Aorta (tissue), 5 donors: ENCODE data around the gene MAPK4. TPM values are rescaled to one million over a fixed set of nuclear protein-coding genes. Genes with fewer than 3 reads are reported as not detected.
A peak's percentile ranks its signal among the peaks of the same experiment; 100 is the strongest.

ENCODE experiments used
- ATAC-seq: fragments of 200-7000 bp; cut with Tn5 transposase; one replicate; pipeline ENCODE4 v1.9.1; 2022; ENCODE audit warnings: moderate library complexity; ENCODE audit not compliant: low FRiP score
- DNase-seq, 2 donors: peaks; one replicate each; pipeline ENCODE4 v3.0.0-alpha.2; 2020
- H3K27ac ChIP-seq, 2 donors: one replicate each; pipeline ENCODE4 v1.5.1; 2013; ENCODE audit warnings: low read length in 2 of 2, mild to moderate bottlenecking in 2 of 2, moderate library complexity in 2 of 2, control low read depth in 1 of 2, inconsistent platforms in 1 of 2, low read depth in 1 of 2
- H3K27me3 ChIP-seq, 2 donors: one replicate each; pipeline ENCODE4 v1.6.1; 2013; ENCODE audit warnings: control low read depth in 1 of 2, low read length in 1 of 2, mild to moderate bottlenecking in 1 of 2, moderate library complexity in 1 of 2; ENCODE audit not compliant: insufficient read depth in 2 of 2, control insufficient read depth in 1 of 2
- H3K36me3 ChIP-seq, 2 donors: one replicate each; pipeline ENCODE4 v1.6.1; 2013; ENCODE audit warnings: control low read depth in 1 of 2, low read length in 1 of 2, mild to moderate bottlenecking in 1 of 2; ENCODE audit not compliant: insufficient read depth in 2 of 2, control insufficient read depth in 1 of 2
- H3K4me1 ChIP-seq, 2 donors: one replicate each; pipeline ENCODE4 v1.6.1; 2013; ENCODE audit warnings: low read length in 2 of 2, control low read depth in 1 of 2, mild to moderate bottlenecking in 1 of 2, moderate library complexity in 1 of 2; ENCODE audit not compliant: insufficient read depth in 2 of 2, control insufficient read depth in 1 of 2
- H3K4me3 ChIP-seq, 2 donors: one replicate each; pipeline ENCODE4 v1.5.1; 2013; ENCODE audit warnings: low read length in 2 of 2, control low read depth in 1 of 2, mild to moderate bottlenecking in 1 of 2
- H3K9me3 ChIP-seq: one replicate; pipeline ENCODE4 v1.6.1; 2013; ENCODE audit warnings: mild to moderate bottlenecking, low read length; ENCODE audit not compliant: control insufficient read depth
- WGBS, 2 donors: extraction: QIAGEN DNeasy Blood & Tissue Kit; methylation state at CpG; one replicate each; pipeline ENCODE4 v1.1.7; 2013; 5-methylcytosine and 5-hydroxymethylcytosine counted together
- intact Hi-C, 2 donors: fragments of 100-400 bp; cut with DNase I; formaldehyde crosslinking; loops; one replicate each; pipeline versions ENCODE4 v1.14.2 to v1.15.0; 2022
- polyA plus RNA-seq, 2 donors: library from polyadenylated mRNA; stranded (reverse); fragments of 200-250 nt; gene quantifications; one replicate each; pipeline ENCODE4 v1.2.3, GENCODE V29; 2013
- total RNA-seq, 2 donors: library from RNA; stranded (reverse); fragmentation: NEBNext Ultra II Directional; extraction: Animal tissue kit (Norgen Biotek cat#: 25700); gene quantifications; one replicate each; pipeline ENCODE4 v1.2.1, GENCODE V29; 2021
- donor health status: healthy with polysubstance abuse.
- donor health status: Bipolar disorder and iron deficiency.
- donor health status: DM: no; HTN: no; CAD: no.
- donor health status: DM: no; HTN: no; CAD: no.
- donor health status: DM: yes; HTN: yes; CAD: no.

MAPK4 gene
- total and polyA plus RNA-seq, 4 donors = 1.1 to 4.2 (median 1.5) TPM

- H3K27me3 ChIP-seq = no peaks in the 10 kb centered on the region
- no peaks in the 10 kb centered on the region for H3K36me3 ChIP-seq
- H3K9me3 ChIP-seq = no peaks in the 10 kb centered on the region
- peaks cover 2 to 4% of the 10 kb centered on the region in 2 donors for H3K4me1 ChIP-seq
- intact Hi-C loops = no loop called here
- H3K4me3 ChIP-seq = no peak overlapping the region
- H3K27ac ChIP-seq = no peak overlapping the region
- WGBS, 2 donors = 96 to 97% methylated on average over 3 of the region's 3 CpGs
- no peak for DNase-seq
- ATAC-seq = no peak
Observed at GRCh38 chr18:50633992-50634391, 74.1 kb downstream of the MAPK4 start.

GRCh38 chr18:50636366-50637057, 76.6 kb downstream of the MAPK4 start:
- intact Hi-C loops = no loop called here
- H3K27ac ChIP-seq = no peak overlapping the region
- H3K27me3 ChIP-seq = no peaks in the 10 kb centered on the region
- DNase-seq (no peak), ATAC-seq (no peak)
- H3K36me3 ChIP-seq = no peaks in the 10 kb centered on the region
- H3K4me1 ChIP-seq = peaks cover 2 to 4% of the 10 kb centered on the region in 2 donors
- 89 to 95% methylated on average over 8 of the region's 8 CpGs for WGBS, 2 donors
- H3K9me3 ChIP-seq = no peaks in the 10 kb centered on the region
- no peak overlapping the region for H3K4me3 ChIP-seq

DNA sequence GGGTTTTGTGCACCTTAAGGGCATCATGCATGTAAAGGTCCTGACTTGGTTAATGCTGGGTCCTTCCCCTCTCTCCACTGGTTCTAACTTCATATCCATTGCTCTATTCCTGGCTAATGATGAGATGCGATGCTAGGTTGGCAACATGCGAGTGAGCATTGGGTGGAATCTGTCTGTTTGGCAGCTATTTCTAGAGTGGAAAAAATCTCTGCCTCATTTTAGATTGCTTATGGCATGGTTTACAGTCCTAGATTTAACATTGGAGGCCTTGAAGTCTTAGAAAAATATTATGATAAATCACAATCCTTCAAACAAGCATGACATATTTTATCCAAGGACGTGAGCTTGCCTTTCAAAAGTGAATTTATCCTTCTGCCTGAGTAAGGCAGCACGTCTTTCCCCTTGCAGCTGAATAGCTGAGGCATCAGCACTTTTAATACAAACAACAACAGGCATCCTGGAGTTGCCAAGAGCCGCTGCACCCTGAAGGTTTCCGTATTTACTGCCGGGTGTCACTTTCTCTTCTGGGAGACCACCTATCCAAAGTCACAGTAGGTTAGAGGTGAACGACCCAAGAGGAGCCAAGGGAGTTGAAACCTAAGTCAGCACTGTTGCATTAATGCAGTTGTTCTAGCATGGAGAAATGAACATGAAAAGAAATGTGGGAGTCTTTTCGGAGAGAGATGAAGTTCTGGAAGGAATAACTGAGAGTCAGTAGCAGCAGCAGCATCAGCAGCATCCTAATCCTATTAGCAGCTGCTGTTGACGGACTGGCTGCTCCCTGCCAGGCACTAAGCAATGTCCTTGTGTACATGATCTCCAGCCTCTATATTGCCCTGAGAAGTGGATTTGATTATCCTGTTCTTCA, 78.4 kb downstream of the MAPK4 start:
- Histone ChIP-seq H3K4me3 (no peak overlapping the region), H3K4me1 (peaks cover 2 to 4% of the 10 kb centered on the region in 2 donors), H3K27me3 (no peaks in the 10 kb centered on the region), H3K36me3 (no peaks in the 10 kb centered on the region), H3K27ac (peak overlapping the region in 1 of 2 donors; percentile 18), H3K9me3 (no peaks in the 10 kb centered on the region)
- ATAC-seq = peak; percentile 36
- intact Hi-C loops = no loop called here
- DNase-seq = no peak
- WGBS, 2 donors = 14 to 23% methylated on average over 10 of the region's 10 CpGs

GRCh38 chr18:50638884-50639420, 79.1 kb downstream of the MAPK4 start:
- H3K27me3 ChIP-seq = no peaks in the 10 kb centered on the region
- no peak for ATAC-seq

DNA sequence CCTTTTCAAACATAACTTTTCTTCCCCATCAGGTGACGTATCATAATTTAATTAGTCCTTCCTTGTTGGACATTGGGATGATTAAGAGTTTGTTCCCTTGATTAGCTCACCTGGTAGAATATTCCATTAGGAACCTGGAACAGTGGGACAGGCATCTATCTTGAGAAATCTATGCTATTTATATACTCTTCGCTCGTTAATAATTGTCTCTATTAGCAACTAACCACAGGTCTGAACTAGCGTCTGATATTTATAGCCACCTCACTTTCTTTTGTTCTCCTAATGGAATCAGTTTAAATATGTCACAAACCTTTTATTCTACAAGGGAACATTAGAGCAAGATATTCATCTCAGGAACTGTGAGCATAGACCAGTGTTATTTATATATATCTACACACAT, 79.8 kb downstream of the MAPK4 start:
- H3K36me3 ChIP-seq = no peaks in the 10 kb centered on the region
- H3K27ac ChIP-seq = no peak overlapping the region
- peaks cover 2 to 4% of the 10 kb centered on the region in 2 donors for H3K4me1 ChIP-seq
- no peak overlapping the region for H3K4me3 ChIP-seq
- intact Hi-C loops = no loop called here
- H3K27me3 ChIP-seq = no peaks in the 10 kb centered on the region
- no peaks in the 10 kb centered on the region for H3K9me3 ChIP-seq
- ATAC-seq = no peak
- DNase-seq = no peak
- 94 to 96% methylated on average over 4 of the region's 4 CpGs for WGBS, 2 donors

More at GRCh38 chr18:50638884-50639420, 79.1 kb downstream of the MAPK4 start:
- WGBS, 2 donors = 90 to 95% methylated on average over 1 of the region's 1 CpG
- Histone ChIP-seq H3K4me3 (no peak overlapping the region), H3K27ac (no peak overlapping the region), H3K36me3 (no peaks in the 10 kb centered on the region), H3K4me1 (peaks cover 2 to 4% of the 10 kb centered on the region in 2 donors), H3K9me3 (no peaks in the 10 kb centered on the region)
- no peak for DNase-seq
- intact Hi-C loops = no loop called here

GRCh38 chr18:50642439-50642838, 82.6 kb downstream of the MAPK4 start:
- DNase-seq (no peak), ATAC-seq (no peak)
- Histone ChIP-seq H3K27ac (no peak overlapping the region), H3K4me1 (peaks cover 2 to 4% of the 10 kb centered on the region in 2 donors), H3K27me3 (no peaks in the 10 kb centered on the region), H3K36me3 (no peaks in the 10 kb centered on the region), H3K4me3 (no peak overlapping the region), H3K9me3 (no peaks in the 10 kb centered on the region)
- intact Hi-C loops = no loop called here
- WGBS, 2 donors = 96 to 97% methylated on average over 2 of the region's 2 CpGs

- DNase-seq (no peak), ATAC-seq (no peak)
- Histone ChIP-seq H3K9me3 (no peaks in the 10 kb centered on the region), H3K27ac (no peak overlapping the region), H3K27me3 (no peaks in the 10 kb centered on the region), H3K36me3 (no peaks in the 10 kb centered on the region), H3K4me3 (no peak overlapping the region), H3K4me1 (no peaks in the 10 kb centered on the region)
- 95 to 96% methylated on average over 1 of the region's 1 CpG for WGBS, 2 donors
- intact Hi-C loops = no loop called here
Observed at GRCh38 chr18:50644146-50644545, 84.3 kb downstream of the MAPK4 start.

- no peak overlapping the region for H3K4me3 ChIP-seq
- no peaks in the 10 kb centered on the region for H3K9me3 ChIP-seq
- H3K36me3 ChIP-seq = no peaks in the 10 kb centered on the region
- intact Hi-C loops = no loop called here
- ATAC-seq = no peak
- H3K27ac ChIP-seq = no peak overlapping the region
- WGBS, 2 donors = 93% methylated on average over 10 of the region's 10 CpGs
- no peaks in the 10 kb centered on the region for H3K4me1 ChIP-seq
- H3K27me3 ChIP-seq = no peaks in the 10 kb centered on the region
- DNase-seq = no peak
Observed at GRCh38 chr18:50644807-50645206, 84.9 kb downstream of the MAPK4 start.
